NCI-H526 treated with DMSO at 0.1 percent for 48 hours (cell line): ENCODE results near the gene FBXL13.
"Not testable (repeated sequence)": the region's sequence is repeated elsewhere in the genome, so short reads cannot be mapped to it uniquely, and the experiment has no call there.

Source experiments
- DNase-seq: peaks from one replicate; lab custom pipeline; 2025; lab: John Stamatoyannopoulos, UW

The FBXL13 gene

GRCh38 chr7:103074519-103075336 is at the start of gene FBXL13, which contains the start of gene ARMC10:
Gene FBXL13, minus strand, starts transcription at chr7:103074796.
Gene ARMC10, plus strand, starts transcription at chr7:103075140. Its CDS starts 133 bp downstream, at chr7:103075273.
- DNase-seq, result peak; percentile 95

GRCh38 chr7:103123529-103123928 is 48.9 kb upstream of the FBXL13 start:
- DNase-seq, result no peak

DNA sequence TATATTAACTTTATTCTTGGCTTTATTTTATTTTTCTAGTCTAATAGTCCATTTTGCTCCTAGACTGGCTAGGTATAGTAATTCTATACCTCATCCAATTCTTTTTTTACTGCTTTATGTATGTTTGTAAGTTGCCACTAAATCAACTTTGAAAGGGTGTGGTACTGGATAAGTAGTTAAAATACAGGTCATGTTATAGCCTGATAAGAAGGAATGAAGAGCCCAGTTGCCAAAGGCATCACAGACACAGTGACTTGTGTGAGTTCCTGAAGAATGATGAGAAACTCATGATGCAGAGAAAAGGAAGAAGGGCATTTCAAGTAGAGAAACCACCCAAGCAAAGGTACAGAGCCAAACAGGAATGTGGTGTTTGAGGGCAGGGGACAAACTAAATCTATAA is 47.0 kb upstream of the FBXL13 start:
- DNase-seq, result no peak

- DNase-seq, result no peak
Observed at GRCh38 chr7:103120362-103120761, 45.8 kb upstream of the FBXL13 start.

DNA sequence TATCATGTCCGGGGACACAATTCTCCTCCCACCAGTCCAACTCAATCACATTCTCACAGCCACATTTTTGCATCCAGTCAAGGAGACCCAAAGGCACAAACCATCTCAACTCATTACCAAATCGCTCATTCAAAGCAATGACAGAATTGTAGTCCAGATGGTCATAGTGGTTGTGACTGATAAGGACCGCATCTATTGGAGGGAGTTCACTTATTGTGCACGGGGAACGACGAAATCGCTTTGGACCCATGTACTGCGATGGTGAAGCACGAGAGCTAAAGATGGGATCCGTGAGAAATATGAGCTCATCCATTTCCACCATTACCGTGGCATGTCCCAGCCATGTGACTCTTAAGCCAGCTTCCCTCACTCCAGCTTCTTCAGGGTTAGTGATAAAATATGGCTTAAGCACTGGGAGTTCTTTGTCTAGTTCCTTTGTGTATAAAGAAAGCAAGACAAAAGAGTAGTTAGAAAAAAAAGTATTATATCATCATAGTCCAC is 45.2 kb upstream of the FBXL13 start:
- no peak for DNase-seq

GRCh38 chr7:103117465-103117864 is 42.9 kb upstream of the FBXL13 start:
- DNase-seq, result no peak

DNA sequence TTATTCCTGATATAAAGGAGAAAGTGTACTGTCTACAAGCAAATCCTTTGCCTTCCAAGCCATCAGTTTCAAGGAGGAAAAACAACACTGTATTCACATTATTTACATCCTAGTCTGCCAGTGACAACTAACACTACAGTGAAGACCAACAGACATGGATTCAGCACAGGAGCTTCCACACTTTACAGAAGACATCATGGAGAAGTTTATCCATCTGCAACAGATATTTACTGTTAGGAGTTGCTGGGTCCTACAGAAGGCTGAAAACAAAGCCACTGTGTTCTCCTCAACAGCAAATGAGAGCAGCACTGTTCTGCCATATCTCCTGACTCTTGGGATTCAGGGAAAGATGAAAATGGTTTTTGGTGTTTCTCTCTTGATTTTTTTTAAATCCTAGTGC is 42.4 kb upstream of the FBXL13 start:
- no peak for DNase-seq

- no peak for DNase-seq
Observed at GRCh38 chr7:103116511-103116910, 41.9 kb upstream of the FBXL13 start.

- no peak for DNase-seq
Observed at GRCh38 chr7:103115771-103116170, 41.2 kb upstream of the FBXL13 start.

DNA sequence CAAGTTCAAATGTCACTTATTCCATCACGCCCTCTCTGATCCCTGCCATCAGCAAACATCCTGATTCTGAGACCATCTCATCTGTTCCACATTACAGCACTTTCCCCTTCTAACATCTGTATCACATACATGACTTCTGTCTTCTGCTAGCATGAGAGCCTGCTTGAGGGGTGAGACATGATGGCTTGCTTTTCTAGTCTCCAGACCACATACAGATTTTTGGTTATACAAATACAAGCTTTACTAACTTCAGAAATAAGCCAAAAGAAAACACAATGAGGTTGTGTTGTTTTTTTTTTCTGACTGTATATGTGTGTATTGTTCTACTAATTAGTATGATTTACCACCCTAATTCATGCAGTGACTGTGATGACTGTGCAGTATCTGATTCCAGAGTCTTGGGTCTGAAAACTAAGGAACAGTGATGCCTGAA is 40.0 kb upstream of the FBXL13 start:
- no peak for DNase-seq

- no peak for DNase-seq
Observed at GRCh38 chr7:103113164-103113563, 38.6 kb upstream of the FBXL13 start.

- DNase-seq, result not testable (repeated sequence)
Observed at GRCh38 chr7:103106703-103107070, 32.1 kb upstream of the FBXL13 start.

DNA sequence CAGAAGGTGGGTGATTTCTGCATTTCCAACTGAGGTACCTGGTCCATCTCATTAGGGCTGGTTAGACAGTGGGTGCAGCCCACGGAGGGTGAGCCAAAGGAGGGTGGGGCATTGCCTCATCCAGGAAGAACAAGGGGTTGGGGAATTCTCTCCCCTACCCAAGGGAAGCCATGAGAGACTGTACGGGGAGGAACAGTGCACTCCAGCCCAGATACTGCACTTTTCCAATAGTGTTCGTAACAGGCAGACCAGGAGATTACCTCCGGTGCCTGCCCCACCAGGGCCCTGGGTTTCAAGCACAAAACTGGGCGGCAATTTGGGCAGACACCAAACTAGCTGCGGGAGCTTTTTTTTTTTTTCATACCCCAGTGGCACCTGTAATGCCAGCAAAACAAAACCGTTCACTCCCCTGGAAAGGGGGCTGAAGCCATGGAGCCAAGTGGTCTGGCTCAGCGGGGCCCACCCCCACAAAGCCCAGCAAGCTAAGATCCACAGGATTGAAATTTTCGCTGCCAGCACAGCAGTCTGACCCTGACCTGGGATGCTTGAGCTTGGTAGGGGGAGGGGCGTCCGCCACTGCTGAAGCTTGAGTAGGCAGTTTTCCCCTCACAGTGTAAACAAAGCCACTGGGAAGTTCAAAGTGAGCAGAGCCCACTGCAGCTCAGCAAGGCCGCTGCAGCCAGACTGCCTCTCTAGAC is 31.6 kb upstream of the FBXL13 start:
- DNase-seq, result no peak

- no peak for DNase-seq
Observed at GRCh38 chr7:103101543-103101942, 26.9 kb upstream of the FBXL13 start.

DNA sequence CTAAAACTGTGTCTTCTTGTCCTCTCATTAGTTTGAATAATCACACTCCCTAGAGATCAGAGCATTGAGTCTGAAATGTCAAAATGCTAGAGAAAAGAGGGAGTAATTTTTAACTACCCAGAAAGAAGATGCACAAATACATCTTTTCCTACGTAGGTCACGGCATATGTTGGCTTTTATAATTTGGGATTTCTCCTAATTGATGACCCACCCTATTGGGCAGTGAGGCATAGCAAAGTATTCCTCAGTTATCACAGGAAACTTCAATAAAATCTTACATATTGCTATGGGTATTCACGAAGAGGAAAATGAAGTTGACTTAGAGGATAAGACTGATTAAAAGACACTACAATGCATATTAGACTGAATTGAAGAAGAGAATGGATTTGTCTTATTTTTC is 25.8 kb upstream of the FBXL13 start:
- DNase-seq, result no peak

GRCh38 chr7:103097041-103097440 is 22.4 kb upstream of the FBXL13 start:
- no peak for DNase-seq

- not testable (repeated sequence) for DNase-seq
Observed at GRCh38 chr7:103095558-103095957, 21.0 kb upstream of the FBXL13 start.

DNA sequence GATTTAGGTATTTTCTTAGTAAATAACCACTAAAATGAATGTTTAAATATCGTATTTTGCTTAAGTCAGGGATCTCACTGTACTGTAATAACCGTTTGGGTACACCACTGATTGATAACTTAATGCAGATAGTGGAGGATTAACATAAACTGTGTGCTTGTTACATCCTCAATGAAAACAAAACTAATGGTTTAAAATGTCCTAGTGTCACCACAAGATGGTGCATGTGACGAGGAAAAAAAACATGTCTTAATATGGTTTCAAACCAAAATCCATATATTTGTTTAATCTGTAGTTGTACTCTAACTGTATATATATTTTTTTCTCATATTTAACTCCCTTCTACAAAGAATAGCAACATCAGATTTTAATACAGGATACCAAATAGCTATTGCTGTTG is 19.5 kb upstream of the FBXL13 start:
- DNase-seq, result no peak

DNA sequence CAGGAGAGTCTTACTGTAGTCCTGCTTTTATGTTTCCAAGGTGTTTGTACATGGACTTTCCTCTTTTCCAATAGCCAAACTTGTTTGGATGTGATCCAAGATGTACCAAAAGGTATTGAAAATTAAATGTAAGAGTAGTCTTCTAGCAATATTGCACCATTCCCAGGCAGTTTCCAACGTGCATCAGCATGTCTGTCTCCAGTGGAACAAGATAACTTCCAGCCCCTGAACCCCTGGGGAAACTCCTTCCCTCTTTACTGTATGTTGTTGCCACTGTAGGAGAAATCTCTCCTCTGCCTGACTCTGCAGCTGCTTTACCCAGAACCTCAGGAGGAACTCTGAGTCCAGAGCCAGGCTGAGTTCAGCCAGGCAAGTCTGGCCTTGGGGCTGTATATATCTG is 18.8 kb upstream of the FBXL13 start:
- DNase-seq, result no peak

GRCh38 chr7:103092321-103092720 is 17.7 kb upstream of the FBXL13 start:
- DNase-seq, result not testable (repeated sequence)

GRCh38 chr7:103083210-103083609 is 8.6 kb upstream of the FBXL13 start:
- no peak for DNase-seq

DNA sequence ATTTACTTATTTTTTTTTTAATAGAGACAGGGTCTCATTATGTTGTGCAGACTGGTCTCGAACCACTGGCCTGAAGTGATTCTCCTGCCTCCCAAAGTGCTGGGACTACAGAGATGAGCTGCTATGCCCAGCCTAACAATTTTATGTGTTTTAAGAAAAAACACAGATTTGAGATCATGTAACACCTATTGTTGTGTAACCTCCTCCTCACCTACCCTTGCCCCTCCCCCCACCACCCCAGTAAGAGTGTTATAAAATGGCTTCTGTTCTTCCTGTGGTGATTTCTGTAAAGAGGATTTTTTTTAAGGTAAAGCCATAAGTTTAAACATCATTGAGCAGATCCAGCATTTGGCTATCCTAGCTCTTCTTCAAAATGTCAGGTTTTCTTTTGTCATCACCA is 7.9 kb upstream of the FBXL13 start:
- no peak for DNase-seq

GRCh38 chr7:103080923-103081322 is 6.3 kb upstream of the FBXL13 start:
- DNase-seq, result no peak
